K562 (cell line): ENCODE data around the gene SMAD3. TPM values are rescaled to one million over a fixed set of nuclear protein-coding genes. Genes with fewer than 3 reads are reported as not detected.
A peak's percentile ranks its signal among the peaks of the same experiment; 100 is the strongest.

ENCODE experiments used
- ATAC-seq: fragments of 200-7000 bp; cut with Tn5 transposase; 3 replicates; pipeline ENCODE4 v1.9.1; 2020; ENCODE audit warnings: moderate library complexity
- BruUV-seq: library from RNA; stranded (reverse); fragments of 400-500 nt; replicated peaks from 2 replicates; lab custom pipeline; 2021; lab: Mats Ljungman, UMichigan
- CTCF ChIA-PET: fragments of 300-600 bp; formaldehyde crosslinking; extraction: SDS; loops from one replicate; lab custom pipeline; 2021; ENCODE audit warnings: low intra/inter-chr PET ratio; lab: Yijun Ruan, JAX
- POLR2A ChIA-PET: fragments of 300-600, 350-650 bp; sonication (Branson Sonifier 250); formaldehyde crosslinking; extraction: SDS; loops from one replicate; lab custom pipeline; 2021; ENCODE audit warnings: antibody characterized with exemption, inconsistent platforms; lab: Yijun Ruan, JAX
- DNase-seq, 4 experiments: peaks; one replicate each; pipeline versions ENCODE4 v3.0.0 to v3.0.0-alpha.2; 2011 to 2018; ENCODE audit warnings: low spot score in 3 of 4, mixed read lengths in 3 of 4; ENCODE audit errors: extremely low read depth in 1 of 4
- FAIRE-seq: peaks from 2 replicates; lab custom pipeline; 2011; peaks lifted over from hg19 to GRCh38; lab: Jason Lieb, UNC
- H2AFZ ChIP-seq: 2 replicates; pipeline ENCODE4 v1.6.0; 2011; ENCODE audit warnings: low read depth, low read length, control low read depth, inconsistent platforms
- H3K27ac ChIP-seq: fragments of 200-600 bp; 3 replicates; pipeline ENCODE4 v1.8.0; 2011; ENCODE audit warnings: low read depth, mild to moderate bottlenecking, control low read depth, inconsistent platforms, low read length, moderate library complexity, mixed read lengths; ENCODE audit errors: extremely low read depth
- H3K27me3 ChIP-seq, 2 experiments: fragments of 300-600 bp in 1 of 2; 2 replicates in 1 of 2; 3 replicates in 1 of 2; pipeline versions ENCODE4 v1.6.0 to v1.8.0; 2011; ENCODE audit warnings: inconsistent platforms in 2 of 2, low read length in 2 of 2, mild to moderate bottlenecking in 1 of 2, mixed read lengths in 1 of 2, moderate library complexity in 1 of 2; ENCODE audit not compliant: control insufficient read depth in 2 of 2, insufficient read depth in 2 of 2
- H3K36me3 ChIP-seq: fragments of 300-600 bp; 3 replicates; pipeline ENCODE4 v1.8.0; 2011; ENCODE audit warnings: mild to moderate bottlenecking, low read length, inconsistent platforms; ENCODE audit not compliant: control insufficient read depth, insufficient read depth
- H3K4me1 ChIP-seq, 2 experiments: fragments of 200-600 bp in 1 of 2; replicated peaks in 1 of 2; 2 replicates in 1 of 2; 3 replicates in 1 of 2; pipeline versions ENCODE4 v1.5.1 to v1.8.0; 2011; ENCODE audit warnings: inconsistent platforms in 2 of 2, low read length in 2 of 2, mild to moderate bottlenecking in 1 of 2, mixed read lengths in 1 of 2, moderate library complexity in 1 of 2; ENCODE audit not compliant: control insufficient read depth in 2 of 2, insufficient read depth in 2 of 2
- H3K4me2 ChIP-seq: 2 replicates; pipeline ENCODE4 v1.6.1; 2011; ENCODE audit warnings: low read length, control low read depth, inconsistent platforms, mixed read lengths; ENCODE audit not compliant: insufficient read depth
- H3K4me3 ChIP-seq: fragments of 200-600 bp; sonication (generic), shearing (Covaris generic); 2 replicates; pipeline ENCODE4 v1.5.1; 2016; ENCODE audit warnings: control low read depth, inconsistent platforms
- H3K79me2 ChIP-seq: fragments of 200-600 bp; 3 replicates; pipeline ENCODE4 v1.8.0; 2011; ENCODE audit warnings: low read length, inconsistent platforms; ENCODE audit not compliant: control insufficient read depth, insufficient read depth
- H3K9ac ChIP-seq, 2 experiments: 2 replicates each; pipeline versions ENCODE4 v1.6.0 to v1.6.1; 2011; ENCODE audit warnings: low read depth in 2 of 2, low read length in 2 of 2, control low read depth in 1 of 2, inconsistent platforms in 1 of 2, mild to moderate bottlenecking in 1 of 2, mixed read lengths in 1 of 2; ENCODE audit not compliant: insufficient read depth in 1 of 2
- H3K9me1 ChIP-seq: one replicate; pipeline ENCODE4 v1.6.0; 2011; ENCODE audit warnings: inconsistent platforms, mild to moderate bottlenecking, low read length, moderate library complexity; ENCODE audit not compliant: control insufficient read depth, insufficient read depth
- H3K9me3 ChIP-seq: replicated peaks from 2 replicates; pipeline ENCODE4 v1.5.1; 2011; ENCODE audit warnings: low read depth, low read length, inconsistent platforms; ENCODE audit not compliant: control insufficient read depth, insufficient read depth
- H4K20me1 ChIP-seq: replicated peaks from 2 replicates; pipeline ENCODE4 v1.6.1; 2011; ENCODE audit warnings: low read length, inconsistent platforms, mixed read lengths; ENCODE audit not compliant: control insufficient read depth, insufficient read depth
- CLOCK ChIP-seq: fragments of 250-450 bp; sonication (Bioruptor Pico); IDR thresholded peaks from 2 replicates; pipeline ENCODE4 v1.4.0; 2020; ENCODE audit warnings: mild to moderate bottlenecking, moderate library complexity, borderline replicate concordance
- ETV6 ChIP-seq, 3 experiments: fragments of 150-350 bp in 1 of 3; sonication (generic) in 1 of 3; formaldehyde crosslinking in 1 of 3; IDR thresholded peaks; 2 replicates each; pipeline versions ENCODE4 v1.6.1 to v1.8.0; 2014 to 2022; ENCODE audit warnings: borderline replicate concordance in 2 of 3, low read depth in 2 of 3, antibody characterized with exemption in 1 of 3, low read length in 1 of 3, mild to moderate bottlenecking in 1 of 3, missing genetic modification reagents in 1 of 3
- IRF1 ChIP-seq: sonication (generic); formaldehyde crosslinking; IDR thresholded peaks from 2 replicates; pipeline ENCODE4 v1.8.0; 2022; ENCODE audit warnings: missing genetic modification reagents, mild to moderate bottlenecking, borderline replicate concordance
- KDM2B ChIP-seq: fragments of 250-450 bp; sonication (Bioruptor Pico); IDR thresholded peaks from 2 replicates; pipeline ENCODE4 v1.8.0; 2021; ENCODE audit warnings: mild to moderate bottlenecking, moderate library complexity
- NFE2 ChIP-seq: IDR thresholded peaks from 2 replicates; pipeline ENCODE4 v1.6.1; 2014; ENCODE audit warnings: antibody characterized with exemption, low read depth
- SMAD3 ChIP-seq: fragments of 450-650 bp; formaldehyde crosslinking; conservative IDR thresholded peaks from 2 replicates; pipeline ENCODE4 v1.4.0; 2020; ENCODE audit warnings: mild to moderate bottlenecking
- SPI1 ChIP-seq: IDR thresholded peaks from 2 replicates; pipeline ENCODE4 v1.6.1; 2011; ENCODE audit warnings: low read depth, low read length, control low read depth, borderline replicate concordance
- TBL1XR1 ChIP-seq, 2 experiments: IDR thresholded peaks; 2 replicates each; pipeline ENCODE4 v1.6.1; 2012; ENCODE audit warnings: improper control_type of control experiment in 2 of 2, low read length in 2 of 2, mild to moderate bottlenecking in 1 of 2
- TCFL5 ChIP-seq: fragments of 250-450 bp; sonication (Bioruptor Pico); conservative IDR thresholded peaks from 2 replicates; pipeline ENCODE4 v1.6.1; 2021; ENCODE audit warnings: mild to moderate bottlenecking, moderate library complexity, matching md5 sums
- WHSC1 ChIP-seq: IDR thresholded peaks from one replicate; pipeline ENCODE4 v1.6.1; 2012; ENCODE audit warnings: low read length, control low read depth, inconsistent platforms
- WGBS: fragments of 100-300 bp; shearing (Covaris generic); methylation state at CpG from one replicate; pipeline ENCODE4 v1.1.6; 2016; ENCODE audit warnings: low coverage, mixed read lengths; ENCODE audit not compliant: insufficient coverage; ENCODE audit errors: missing lambda C conversion rate; 5-methylcytosine and 5-hydroxymethylcytosine counted together
- in situ Hi-C: fragments of 300-500 bp; cut with MboI; formaldehyde crosslinking; loops from 4 replicates; pipeline ENCODE4 v1.15.0; 2018; ENCODE audit warnings: inconsistent platforms, mixed read lengths
- intact Hi-C: fragments of 100-400 bp; cut with micrococcal nuclease; formaldehyde crosslinking; loops from 2 replicates; pipeline ENCODE4 v1.14.2; 2022
- polyA plus RNA-seq, 8 experiments: library from polyadenylated mRNA; depleted of rRNA in 4 of 8; stranded (reverse) in 5 of 8; unstranded in 3 of 8; fragments of >200 nt; fragmentation: Nextera tagmentation in 2 of 8; fragmentation: Illumina TruSeq in 1 of 8; extraction: Ambion mirVana in 2 of 8; extraction: Trizol in 1 of 8; gene quantifications; 2 replicates each; pipeline versions ENCODE4 v1.2.1 to v1.2.3, GENCODE V29; 2011 to 2014; ENCODE audit warnings: inconsistent platforms in 1 of 8, missing spikeins in 1 of 8
- total RNA-seq, 7 experiments: library from RNA; depleted of rRNA in 6 of 7; stranded (reverse); fragments of >200 nt in 6 of 7; fragmentation: Illumina TruSeq in 2 of 7; extraction: Trizol in 2 of 7; gene quantifications; 2 replicates each; pipeline versions ENCODE4 v1.2.1 to v1.2.3, GENCODE V29; 2011 to 2021; ENCODE audit warnings: low replicate concordance in 1 of 7

Gene SMAD3
- total and polyA plus RNA-seq, 9 of the 15 experiments (the other 6 are each of a cell fraction or from before 2014, with no cell fraction given): 4.3 to 39.2 (median 11.1) TPM

GRCh38 chr15:67017311-67017710 is 48.1 kb upstream of the SMAD3 start:
- POLR2A ChIA-PET: interaction anchor here (0.7 to 1.7 kb wide), 4 partner anchors 8 to 22 kb away, joined by 3 to 6 read pairs (median 5); no protein-coding TSS in a partner anchor
- Histone ChIP-seq H3K27ac (no peak overlapping the region), H4K20me1 (no peaks in the 10 kb centered on the region), H3K9me3 (no peaks in the 10 kb centered on the region), H3K36me3 (no peaks in the 10 kb centered on the region), H3K4me2 (no peak overlapping the region), H2AFZ (no peak overlapping the region), H3K9me1 (no peaks in the 10 kb centered on the region), H3K9ac (no peak overlapping the region; a peak in 1 of 4 replicates), H3K27me3 (no peaks in the 10 kb centered on the region), H3K79me2 (no peaks in the 10 kb centered on the region), H3K4me3 (no peak overlapping the region), H3K4me1 (peaks cover 2 to 9% of the 10 kb centered on the region in 2 experiments; a peak in 3 of 5 replicates)
- no peak for DNase-seq
- 34% methylated on average over 4 of the region's 4 CpGs for WGBS
- TF ChIP-seq TCFL5 (no peak), ETV6 (IDR thresholded peaks at IDR 0.05; ENCODE audit: borderline replicate concordance in 1 of 2, low read depth in 2 of 2, low read length in 1 of 2) (0 out of 4 replicates have a peak, but pooled peaks of 1 of the 2 experiments have one; percentile 56), ETV6 (CRISPR knock-in tag; IDR thresholded peaks at IDR 0.05; ENCODE audit: borderline replicate concordance) (no peak), SPI1 (peak; percentile 52; the same call in 1 of the 2 replicates)
- intact Hi-C loops: no loop called here
- in situ Hi-C loops: no loop called here
- no TSS peak for BruUV-seq
- FAIRE-seq: no peak
- CTCF ChIA-PET: no interaction called here
- ATAC-seq: no peak

- Histone ChIP-seq H3K4me2 (no peak overlapping the region), H3K9me1 (no peaks in the 10 kb centered on the region), H3K4me3 (no peak overlapping the region), H3K4me1 (peaks cover 0 to 9% of the 10 kb centered on the region in 2 experiments; a peak in 3 of 5 replicates), H2AFZ (no peak overlapping the region), H3K9ac (peak overlapping the region in 1 of 2 experiments; percentile 59; a peak in 1 of 4 replicates), H3K27me3 (no peaks in the 10 kb centered on the region), H3K9me3 (no peaks in the 10 kb centered on the region), H4K20me1 (no peaks in the 10 kb centered on the region), H3K36me3 (no peaks in the 10 kb centered on the region), H3K27ac (no peak overlapping the region), H3K79me2 (no peaks in the 10 kb centered on the region)
- FAIRE-seq: no peak
- CTCF ChIA-PET: no interaction called here
- no peak for ATAC-seq
- intact Hi-C loops: no loop called here
- 0% methylated on average over 1 of the region's 1 CpG for WGBS
- BruUV-seq: no TSS peak
- DNase-seq: no peak
- in situ Hi-C loops: no loop called here
- POLR2A ChIA-PET: interaction anchor here (0.7 to 1.6 kb wide), 4 partner anchors 13 to 70 kb away, joined by 3 to 5 read pairs (median 4); no protein-coding TSS in a partner anchor
- no peak for TF ChIP-seq SMAD3 (CRISPR knock-in tag)
- TF ChIP-seq KDM2B (CRISPR knock-in tag): no peak
- no peak for TF ChIP-seq TBL1XR1 (IDR thresholded peaks at IDR 0.05; ENCODE audit: low read length in 2 of 2)
- no peak for TF ChIP-seq WHSC1
- TF ChIP-seq CLOCK (CRISPR knock-in tag): no peak
- no peak for TF ChIP-seq IRF1
- no peak for TF ChIP-seq NFE2
- TF ChIP-seq, all 486 proteins: peak for 0
These were observed 47.4 kb upstream of the SMAD3 start for GRCh38 chr15:67018026-67018425.
